AG09319 (cell line): Measurements from ENCODE around the gene PKP1.
"Not testable (repeated sequence)": the region's sequence is repeated elsewhere in the genome, so short reads cannot be mapped to it uniquely, and the experiment has no call there.

Experiments
- DNase-seq: peaks from one replicate; pipeline ENCODE4 v3.0.0-alpha.2; 2010; ENCODE audit warnings: low read depth; ENCODE audit errors: extremely low read depth
- CTCF ChIP-seq: IDR thresholded peaks from 2 replicates; pipeline ENCODE4 v1.5.1; 2011; ENCODE audit warnings: low read depth, mild to moderate bottlenecking, inconsistent platforms, low read length, moderate library complexity

The PKP1 gene

GRCh38 chr1:201282931-201283829 lies at the start of gene PKP1:
Gene PKP1 (plus strand): TSS chr1:201283506. CDS start chr1:201283703, 197 bp downstream.
- DNase-seq: no peak
- TF ChIP-seq CTCF: no peak

GRCh38 chr1:201239646-201240045 lies 43.7 kb upstream of the PKP1 start:
- DNase-seq: not testable (repeated sequence)

GRCh38 chr1:201240171-201240570 lies 43.1 kb upstream of the PKP1 start:
- no peak for TF ChIP-seq CTCF
- no peak for DNase-seq

GRCh38 chr1:201241736-201242135 lies 41.6 kb upstream of the PKP1 start:
- TF ChIP-seq CTCF: no peak
- no peak for DNase-seq

- DNase-seq: no peak
- no peak for TF ChIP-seq CTCF
Measured at GRCh38 chr1:201245082-201245481, 38.2 kb upstream of the PKP1 start.

- DNase-seq: no peak
- no peak for TF ChIP-seq CTCF
Measured at GRCh38 chr1:201248721-201249559, 34.4 kb upstream of the PKP1 start.

GRCh38 chr1:201250326-201251011 lies 32.8 kb upstream of the PKP1 start:
- no peak for DNase-seq

More at GRCh38 chr1:201250326-201251011, 32.8 kb upstream of the PKP1 start:
- no peak for TF ChIP-seq CTCF
